Gastroesophageal sphincter (tissue), 3 donors: ENCODE data around the gene RFTN1.

Experiments used
- CTCF ChIP-seq, 4 experiments: fragments of 200-600 bp in 2 of 4; fragments of 450-650 bp in 2 of 4; sonication (generic) in 1 of 4; IDR thresholded peaks; one replicate each; pipeline ENCODE4 v1.5.1; 2017 to 2019; ENCODE audit warnings: antibody characterized with exemption in 4 of 4, mild to moderate bottlenecking in 2 of 4, moderate library complexity in 2 of 4
- POLR2A ChIP-seq, 2 donors: fragments of 450-650 bp; IDR thresholded peaks; one replicate each; pipeline ENCODE4 v1.6.1; 2017; ENCODE audit warnings: antibody characterized with exemption in 2 of 2, mild to moderate bottlenecking in 2 of 2, moderate library complexity in 1 of 2

GRCh38 chr3:16504692-16505091 lies 8.8 kb downstream of the RFTN1 start:
- TF ChIP-seq CTCF (IDR thresholded peaks at IDR 0.05) (no peak), POLR2A (IDR thresholded peaks at IDR 0.05) (no peak)
